ENCODE results near the gene RASSF5.

GRCh38 chr1:206469411-206469932 lies 37.9 kb upstream of the RASSF5 start:
- TF ChIP-seq RAD21 (IDR thresholded peaks at IDR 0.05), result no peak
- no peak for TF ChIP-seq SP1 (IDR thresholded peaks at IDR 0.05)
- TF ChIP-seq CTCF (IDR thresholded peaks at IDR 0.05; ENCODE audit: low read depth, low read length, missing input control), result no peak
- no peak for TF ChIP-seq ZBTB33 (IDR thresholded peaks at IDR 0.05)
- TF ChIP-seq EGR1 (IDR thresholded peaks at IDR 0.05; ENCODE audit: low read depth in 2 of 2), result no peak
- TF ChIP-seq REST (IDR thresholded peaks at IDR 0.05), result no peak
- TF ChIP-seq GABPA (IDR thresholded peaks at IDR 0.05 in 1 of 2, conservative IDR thresholded peaks at IDR 0.05 in 1 of 2), result no peak
- TF ChIP-seq MAX (IDR thresholded peaks at IDR 0.05), result no peak
